SK-N-MC (cell line): ENCODE data around the gene BCAS1.

Experiments used
- DNase-seq: peaks from one replicate; pipeline ENCODE4 v3.0.0-alpha.2; 2011; ENCODE audit warnings: low read depth, low spot score
- H3K27ac ChIP-seq: fragments of 200-600 bp; sonication (generic); 2 replicates; pipeline ENCODE4 v1.5.1; 2016; ENCODE audit warnings: mixed run types
- H3K36me3 ChIP-seq: fragments of 200-600 bp; sonication (generic); 2 replicates; pipeline ENCODE4 v1.6.1; 2017; ENCODE audit warnings: antibody characterized with exemption, low read length, mixed read lengths; ENCODE audit not compliant: insufficient read depth
- H3K4me3 ChIP-seq: fragments of 200-600 bp; sonication (generic); 2 replicates; pipeline ENCODE4 v1.5.1; 2016
- H3K9ac ChIP-seq: fragments of 200-600 bp; sonication (generic); 2 replicates; pipeline ENCODE4 v1.8.0; 2017; ENCODE audit warnings: mixed run types, mixed read lengths; ENCODE audit not compliant: insufficient read length
- H3K9me3 ChIP-seq: fragments of 200-600 bp; sonication (generic); 2 replicates; pipeline ENCODE4 v1.6.1; 2017; ENCODE audit warnings: low read depth, mild to moderate bottlenecking, antibody characterized with exemption, low read length, moderate library complexity, mixed read lengths
- EZH2 ChIP-seq: fragments of 200-600 bp; sonication (generic); IDR thresholded peaks from one replicate; pipeline ENCODE4 v1.6.1; 2017; ENCODE audit warnings: antibody characterized with exemption
- FOXP2 ChIP-seq: optimal IDR thresholded peaks from 2 replicates; pipeline ENCODE3; 2011; ENCODE audit warnings: mild to moderate bottlenecking, moderate library complexity; ENCODE audit not compliant: insufficient read depth; ENCODE audit errors: extremely low read length, control extremely low read depth
- POLR2AphosphoS5 ChIP-seq: IDR thresholded peaks from 2 replicates; pipeline ENCODE4 v1.6.1; 2012; ENCODE audit warnings: mild to moderate bottlenecking, low read depth, low read length, borderline replicate concordance

Gene BCAS1

GRCh38 chr20:53914091-53914780, 156.2 kb downstream of the BCAS1 start:
- Histone ChIP-seq H3K9ac (no peak overlapping the region), H3K27ac (peak overlapping the region; percentile 73; the same call in 1 of the 2 replicates), H3K4me3 (no peak overlapping the region)

DNA sequence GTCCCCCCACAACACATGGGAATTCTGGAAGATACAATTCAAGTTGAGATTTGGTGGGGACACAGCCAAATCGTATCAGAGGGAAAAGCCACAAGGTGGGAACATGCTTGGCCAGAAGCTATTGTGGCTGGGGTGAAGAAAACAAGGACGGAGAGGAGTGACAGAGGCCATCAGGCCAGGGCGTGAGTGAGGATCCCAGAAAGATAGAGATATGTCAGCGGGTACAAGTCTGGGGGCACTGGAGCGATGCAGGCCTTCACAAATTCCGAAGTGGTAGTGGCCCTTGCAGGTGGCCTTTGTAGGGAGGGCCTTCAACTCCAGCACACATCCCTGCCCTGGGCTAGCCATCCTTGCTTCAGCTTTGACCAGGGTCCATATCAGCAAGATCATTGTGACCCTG, 159.1 kb downstream of the BCAS1 start:
- no peak overlapping the region for H3K27ac ChIP-seq
- H3K4me3 ChIP-seq = no peak overlapping the region
- no peak for DNase-seq
- H3K9ac ChIP-seq = no peak overlapping the region
- no peaks in the 10 kb centered on the region for H3K9me3 ChIP-seq
- no peak for TF ChIP-seq EZH2
- no peak for TF ChIP-seq FOXP2
- no peak for TF ChIP-seq POLR2AphosphoS5
- H3K36me3 ChIP-seq = no peaks in the 10 kb centered on the region

More at GRCh38 chr20:53914091-53914780, 156.2 kb downstream of the BCAS1 start:
- no peak for DNase-seq
- no peak for TF ChIP-seq FOXP2
- no peak for TF ChIP-seq POLR2AphosphoS5
- no peak for TF ChIP-seq EZH2
- Histone ChIP-seq H3K9me3 (no peaks in the 10 kb centered on the region), H3K36me3 (no peaks in the 10 kb centered on the region)

DNA sequence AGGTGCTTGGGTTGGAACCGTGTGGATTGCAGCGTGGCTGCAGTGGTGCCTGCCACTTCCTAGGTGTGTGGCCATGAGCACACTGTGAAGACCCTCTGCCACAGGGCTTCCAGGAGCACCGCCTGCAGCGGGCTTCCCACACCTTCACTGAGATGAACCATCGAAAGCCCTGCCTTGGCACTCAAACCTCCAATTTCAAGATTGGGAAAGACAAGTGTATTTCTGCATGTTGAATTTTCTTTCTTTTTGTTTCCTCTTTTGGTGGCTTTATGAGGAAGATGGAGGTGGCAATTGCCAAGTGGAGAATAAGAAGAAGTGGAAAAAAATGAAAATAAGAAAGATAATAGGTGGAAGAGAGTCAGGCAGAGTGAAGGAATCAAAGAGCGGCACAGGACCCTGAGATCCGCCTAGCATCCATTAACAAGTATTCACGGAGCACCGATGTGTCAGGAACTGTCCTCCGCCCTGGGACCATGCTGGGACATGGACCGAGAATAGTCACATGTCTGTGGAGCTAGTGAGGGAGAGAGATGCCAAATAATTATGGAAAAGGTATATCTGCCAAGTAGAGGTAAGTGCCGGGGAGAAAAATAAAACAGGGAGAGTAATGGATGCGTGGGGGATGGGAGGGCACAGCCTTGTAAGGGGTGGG, 159.9 kb downstream of the BCAS1 start:
- TF ChIP-seq POLR2AphosphoS5 (no peak), EZH2 (no peak), FOXP2 (no peak)
- Histone ChIP-seq H3K4me3 (no peak overlapping the region), H3K36me3 (no peaks in the 10 kb centered on the region), H3K9ac (no peak overlapping the region), H3K9me3 (no peaks in the 10 kb centered on the region), H3K27ac (no peak overlapping the region)
- DNase-seq = no peak

GRCh38 chr20:53907968-53908751, 162.2 kb downstream of the BCAS1 start:
- Histone ChIP-seq H3K9me3 (no peaks in the 10 kb centered on the region), H3K36me3 (no peaks in the 10 kb centered on the region), H3K27ac (no peak overlapping the region), H3K4me3 (no peak overlapping the region), H3K9ac (no peak overlapping the region)
- no peak for TF ChIP-seq POLR2AphosphoS5
- no peak for TF ChIP-seq FOXP2
- no peak for TF ChIP-seq EZH2
- no peak for DNase-seq

DNA sequence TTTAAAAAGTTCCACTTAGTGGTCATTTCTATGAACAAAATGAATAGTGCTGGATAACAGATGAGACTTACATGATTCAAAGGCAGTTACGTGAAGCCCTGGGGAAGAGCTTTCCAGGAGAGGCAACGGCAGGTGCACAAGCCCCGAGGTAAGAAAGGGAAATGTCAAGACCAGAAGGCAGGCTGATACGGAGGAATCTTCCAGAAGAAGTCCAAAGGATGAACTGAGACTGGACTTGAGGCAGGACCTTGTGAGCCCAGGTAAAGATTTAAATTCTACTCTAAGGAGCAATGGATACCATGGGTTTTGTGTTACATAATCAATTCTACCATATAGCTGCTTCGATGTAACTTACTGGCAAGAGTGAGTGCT, 164.6 kb downstream of the BCAS1 start:
- Histone ChIP-seq H3K27ac (no peak overlapping the region), H3K4me3 (no peak overlapping the region), H3K9me3 (no peaks in the 10 kb centered on the region), H3K36me3 (no peaks in the 10 kb centered on the region), H3K9ac (no peak overlapping the region)
- TF ChIP-seq POLR2AphosphoS5 (no peak), EZH2 (no peak), FOXP2 (no peak)
- no peak for DNase-seq

DNA sequence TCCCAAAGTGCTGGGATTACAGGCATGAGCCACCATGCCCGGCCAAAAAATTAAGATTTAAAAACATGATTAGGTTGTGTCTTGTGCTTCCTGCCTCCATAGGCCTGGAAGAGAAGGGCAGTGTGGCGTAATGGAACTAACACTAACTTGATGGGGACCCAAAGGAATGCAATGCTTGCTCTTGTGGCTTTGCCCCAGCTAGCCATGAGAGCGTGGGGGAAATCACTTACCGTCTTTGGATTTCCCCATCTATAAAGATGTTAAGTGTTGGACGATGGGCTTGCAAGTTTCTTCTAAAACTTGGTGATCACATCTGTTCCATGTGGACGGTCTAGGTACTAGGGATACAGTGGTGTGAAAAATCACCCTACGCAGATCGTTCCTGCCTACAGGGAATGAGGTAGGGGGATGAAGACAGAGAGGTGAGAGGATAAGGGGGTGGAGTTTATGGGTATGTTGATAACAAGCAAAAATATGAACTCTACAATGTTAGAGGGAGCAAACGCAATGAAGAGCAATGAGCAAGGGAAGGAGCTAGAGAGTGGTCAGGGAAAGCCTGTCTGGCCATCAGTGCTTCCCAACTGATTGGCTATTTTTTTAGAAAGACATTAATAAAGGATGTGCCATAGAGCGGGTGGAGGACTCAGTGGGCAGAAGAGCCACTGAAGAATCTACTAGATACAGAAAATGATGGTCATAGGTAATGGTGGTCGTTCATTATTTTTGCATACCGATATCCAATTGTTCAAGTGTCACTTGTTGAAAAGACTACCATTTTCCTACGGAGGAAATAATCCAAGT, 165.2 kb downstream of the BCAS1 start:
- Histone ChIP-seq H3K27ac (no peak overlapping the region), H3K36me3 (no peaks in the 10 kb centered on the region), H3K4me3 (no peak overlapping the region), H3K9ac (no peak overlapping the region), H3K9me3 (no peaks in the 10 kb centered on the region)
- no peak for DNase-seq
- TF ChIP-seq FOXP2 (no peak), EZH2 (no peak), POLR2AphosphoS5 (no peak)

- no peak overlapping the region for H3K4me3 ChIP-seq
- H3K9me3 ChIP-seq = no peaks in the 10 kb centered on the region
- H3K27ac ChIP-seq = no peak overlapping the region
- no peak overlapping the region for H3K9ac ChIP-seq
- no peak for DNase-seq
- TF ChIP-seq FOXP2 (no peak), EZH2 (no peak), POLR2AphosphoS5 (no peak)
- H3K36me3 ChIP-seq = no peaks in the 10 kb centered on the region
Measured at GRCh38 chr20:53904261-53904660, 166.1 kb downstream of the BCAS1 start.

DNA sequence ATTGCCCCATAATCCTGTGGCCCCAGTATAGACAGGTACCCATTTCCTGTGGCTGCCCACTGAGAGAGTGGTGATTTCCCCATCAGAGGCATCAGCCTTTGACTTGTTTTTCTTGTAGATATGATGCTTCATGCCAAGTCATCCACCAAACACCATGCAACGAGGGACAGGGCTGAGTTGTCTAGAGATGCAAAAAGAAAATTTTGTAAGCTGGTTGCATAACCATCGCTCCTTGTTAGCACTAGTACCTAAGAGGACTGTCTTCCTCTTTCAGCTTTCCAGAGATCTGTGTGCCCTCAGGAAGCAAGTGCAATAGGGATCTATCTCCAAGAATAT, 166.8 kb downstream of the BCAS1 start:
- H3K36me3 ChIP-seq = no peaks in the 10 kb centered on the region
- no peak for DNase-seq
- H3K27ac ChIP-seq = no peak overlapping the region
- H3K9me3 ChIP-seq = no peaks in the 10 kb centered on the region
- H3K4me3 ChIP-seq = no peak overlapping the region
- H3K9ac ChIP-seq = no peak overlapping the region
- no peak for TF ChIP-seq POLR2AphosphoS5
- TF ChIP-seq FOXP2 = no peak
- TF ChIP-seq EZH2 = no peak
